GM12892 (cell line): Measurements from ENCODE around the gene ELF5.

Experiments
- POLR2A ChIP-seq: IDR thresholded peaks from 2 replicates; pipeline ENCODE4 v1.6.1; 2011; ENCODE audit warnings: low read depth, low read length, control low read depth
- TAF1 ChIP-seq: IDR thresholded peaks from 2 replicates; pipeline ENCODE4 v1.6.1; 2011; ENCODE audit warnings: low read depth, mild to moderate bottlenecking, control low read depth, low read length, borderline replicate concordance

DNA sequence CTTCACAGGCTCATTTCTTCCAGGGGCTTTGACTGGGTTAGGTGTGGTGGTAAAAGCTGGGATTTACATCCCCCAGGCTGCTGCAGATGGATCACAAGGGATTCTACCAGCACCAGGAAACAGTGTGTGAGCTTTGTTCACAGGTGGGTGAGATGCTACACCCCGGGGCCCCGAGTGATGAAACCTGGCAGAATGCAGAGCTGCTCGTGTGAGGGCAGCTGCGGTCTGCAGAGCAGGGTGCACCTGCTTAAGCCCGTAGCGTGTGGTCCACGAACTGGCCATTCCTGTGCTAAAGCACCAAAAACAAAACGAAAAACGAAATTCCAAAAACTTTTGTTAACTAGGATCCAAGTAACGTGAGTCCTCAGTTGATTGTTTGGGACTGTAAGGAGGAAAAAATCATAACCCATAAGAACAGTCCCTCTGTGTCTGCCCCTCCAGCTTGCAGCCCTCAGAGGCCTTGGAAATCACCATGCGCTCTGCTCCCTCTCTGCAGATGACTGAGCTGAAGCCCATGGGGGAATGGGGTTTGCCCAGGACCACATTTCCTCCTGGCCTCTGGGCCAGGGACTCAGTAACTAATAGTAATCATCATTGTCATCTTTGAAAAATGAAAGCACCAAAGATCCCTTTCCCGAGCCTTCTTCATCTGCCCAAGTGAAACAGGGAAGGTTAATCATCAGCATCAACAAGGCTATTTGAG lies 24.6 kb downstream of the ELF5 start:
- TF ChIP-seq TAF1 (no peak), POLR2A (no peak)
